A549 (cell line): Measurements from ENCODE around the gene ABCC1. TPM values are rescaled to one million over a fixed set of nuclear protein-coding genes. Genes with fewer than 3 reads are reported as not detected.

Source experiments
- ATAC-seq, 2 experiments: fragments of 200-7000 bp in 1 of 2; fragments of >200 bp in 1 of 2; cut with Nextera tagmentation in 1 of 2; cut with Tn5 transposase in 1 of 2; 3 replicates each; pipeline versions ENCODE4 v1.8.0 to v1.9.1; 2018 to 2020; ENCODE audit warnings: mild to moderate bottlenecking in 1 of 2, moderate library complexity in 1 of 2
- CTCF ChIA-PET: fragments of 300-600 bp; sonication (Branson Sonifier 250); formaldehyde crosslinking; extraction: SDS; loops from one replicate; lab custom pipeline; 2021; ENCODE audit warnings: antibody characterized with exemption, inconsistent platforms; lab: Yijun Ruan, JAX
- POLR2A ChIA-PET: fragments of 350-600 bp; formaldehyde crosslinking; extraction: SDS; loops from one replicate; lab custom pipeline; 2021; ENCODE audit warnings: antibody characterized with exemption, inconsistent platforms; lab: Yijun Ruan, JAX
- DNase-seq, 2 experiments: peaks; one replicate each; pipeline versions ENCODE4 v3.0.0 to v3.0.0-alpha.2; 2011 to 2016; ENCODE audit warnings: low read depth in 1 of 2, low spot score in 1 of 2
- FAIRE-seq: peaks from 2 replicates; lab custom pipeline; 2011; peaks lifted over from hg19 to GRCh38; lab: Jason Lieb, UNC
- H3K27ac ChIP-seq, 2 experiments: fragments of >200 bp; sonication (Bioruptor Twin); formaldehyde crosslinking; 3 replicates each; pipeline ENCODE4 v1.5.1; 2016 to 2017
- H3K4me1 ChIP-seq: fragments of >200 bp; sonication (Bioruptor Twin); formaldehyde crosslinking; 3 replicates; pipeline ENCODE4 v1.6.1; 2016
- H3K4me2 ChIP-seq: fragments of >200 bp; sonication (Bioruptor Twin); formaldehyde crosslinking; 3 replicates; pipeline ENCODE4 v1.6.1; 2016
- H3K4me3 ChIP-seq: fragments of >200 bp; sonication (Bioruptor Twin); formaldehyde crosslinking; 3 replicates; pipeline ENCODE4 v1.5.1; 2016
- H3K9me3 ChIP-seq: fragments of >200 bp; sonication (Bioruptor Twin); formaldehyde crosslinking; 3 replicates; pipeline ENCODE4 v1.6.1; 2016
- CBX8 ChIP-seq: fragments of 200-600 bp; sonication (generic); IDR thresholded peaks from 2 replicates; pipeline ENCODE4 v1.6.1; 2016
- CHD2 ChIP-seq: fragments of 150-350 bp; IDR thresholded peaks from 2 replicates; pipeline ENCODE4 v1.6.1; 2014; ENCODE audit warnings: low read length; ENCODE audit not compliant: partially characterized antibody
- EP300 ChIP-seq, 2 experiments: fragments of >200 bp; sonication (Bioruptor Twin); formaldehyde crosslinking; IDR thresholded peaks; 2 replicates in 1 of 2; 3 replicates in 1 of 2; pipeline ENCODE4 v1.6.1; 2016 to 2017
- FOSB ChIP-seq: fragments of 250-450 bp; sonication (Bioruptor Pico); IDR thresholded peaks from 2 replicates; pipeline ENCODE4 v1.5.0; 2020; ENCODE audit warnings: mild to moderate bottlenecking, moderate library complexity
- HEYL ChIP-seq: fragments of 250-450 bp; sonication (Bioruptor Pico); IDR thresholded peaks from 2 replicates; pipeline ENCODE4 v1.8.0; 2021; ENCODE audit warnings: mild to moderate bottlenecking, moderate library complexity
- HOXA7 ChIP-seq: fragments of 250-450 bp; sonication (Bioruptor Pico); IDR thresholded peaks from 2 replicates; pipeline ENCODE4 v1.5.0; 2020; ENCODE audit warnings: mild to moderate bottlenecking, moderate library complexity
- KDM1A ChIP-seq: fragments of 200-600 bp; sonication (generic); IDR thresholded peaks from 2 replicates; pipeline ENCODE4 v1.6.1; 2016; ENCODE audit warnings: low read depth, mild to moderate bottlenecking
- KDM5A ChIP-seq: fragments of 200-600 bp; sonication (generic); IDR thresholded peaks from 2 replicates; pipeline ENCODE4 v1.6.1; 2016; ENCODE audit warnings: antibody characterized with exemption, mild to moderate bottlenecking
- MAX ChIP-seq: IDR thresholded peaks from 2 replicates; pipeline ENCODE4 v1.6.1; 2012
- POLR2AphosphoS2 ChIP-seq: conservative IDR thresholded peaks from 2 replicates; pipeline ENCODE4 v1.6.1; 2012; ENCODE audit warnings: low read length, improper control_type of control experiment, inconsistent platforms
- RARB ChIP-seq: fragments of 250-450 bp; sonication (Bioruptor Pico); IDR thresholded peaks from 2 replicates; pipeline ENCODE4 v1.8.0; 2021; ENCODE audit warnings: mild to moderate bottlenecking, moderate library complexity
- REST ChIP-seq: fragments of 200-600 bp; sonication (generic); IDR thresholded peaks from 2 replicates; pipeline ENCODE4 v1.6.1; 2016; ENCODE audit warnings: antibody characterized with exemption, mild to moderate bottlenecking, moderate library complexity
- SMC3 ChIP-seq: fragments of >200 bp; sonication (Bioruptor Twin); formaldehyde crosslinking; IDR thresholded peaks from 3 replicates; pipeline ENCODE4 v1.6.1; 2018; ENCODE audit warnings: inconsistent platforms
- SREBF2 ChIP-seq: fragments of 450-650 bp; IDR thresholded peaks from 2 replicates; pipeline ENCODE4 v1.6.1; 2014; ENCODE audit warnings: mild to moderate bottlenecking, moderate library complexity
- WGBS: methylation state at CpG from one replicate; pipeline ENCODE4 v1.1.6; 2017; ENCODE audit errors: missing lambda C conversion rate; 5-methylcytosine and 5-hydroxymethylcytosine counted together
- polyA plus RNA-seq, 4 experiments: library from polyadenylated mRNA; depleted of rRNA in 3 of 4; stranded (reverse); fragments of >200 nt; fragmentation: RNase III in 1 of 4; extraction: RNeasy Plus Mini Kit Qiagen cat#74134 plus additional on column Dnase treatment in 1 of 4; gene quantifications; 2 replicates in 3 of 4; 3 replicates in 1 of 4; pipeline ENCODE4 v1.2.3, GENCODE V29; 2011 to 2017

The ABCC1 gene
- polyA plus RNA-seq, 2 of the 4 experiments (the other 2 are of a cell fraction) = 56.5 to 93.8 TPM

- no peak overlapping the region for H3K4me3 ChIP-seq
- H3K4me1 ChIP-seq = peaks cover 95% of the 10 kb centered on the region
- H3K9me3 ChIP-seq = no peaks in the 10 kb centered on the region
- CTCF ChIA-PET = no interaction called here
- DNase-seq (no peak), ATAC-seq (no peak)
- POLR2A ChIA-PET = no interaction called here
- TF ChIP-seq KDM1A = 0 out of 2 replicates have a peak, but pooled peaks have one; percentile 44
- no peak for TF ChIP-seq HEYL (CRISPR knock-in tag)
- no peak for TF ChIP-seq EP300 (IDR thresholded peaks at IDR 0.05)
- TF ChIP-seq, all 56 proteins: peak for 1
- no peak for FAIRE-seq
- 92% methylated on average over 4 of the region's 4 CpGs for WGBS
- Histone ChIP-seq H3K27ac (peak overlapping the region; percentile 85 to 97; a peak in 4 of 6 replicates), H3K4me2 (no peak overlapping the region)
Measured at GRCh38 chr16:15993128-15993527, 43.7 kb downstream of the ABCC1 start.

- CTCF ChIA-PET = no interaction called here
- H3K4me1 ChIP-seq = peaks cover 95% of the 10 kb centered on the region
- TF ChIP-seq KDM1A = 0 out of 2 replicates have a peak, but pooled peaks have one; percentile 1
- no peak for TF ChIP-seq CHD2
- TF ChIP-seq MAX = no peak
- TF ChIP-seq, all 56 proteins: peak for 1
- Histone ChIP-seq H3K4me3 (no peak overlapping the region), H3K27ac (peak overlapping the region; percentile 85 to 97; a peak in 4 of 6 replicates), H3K4me2 (no peak overlapping the region), H3K9me3 (no peaks in the 10 kb centered on the region)
- no peak for DNase-seq
- no peak for ATAC-seq
- WGBS = 91% methylated on average over 8 of the region's 8 CpGs
- POLR2A ChIA-PET = no interaction called here
- FAIRE-seq = no peak
Measured at GRCh38 chr16:15993541-15993940, 44.1 kb downstream of the ABCC1 start.

- ChIA-PET POLR2A (no interaction called here), CTCF (interaction anchor here (0.9 to 3.3 kb wide), 2 partner anchors 14 to 120 kb away, joined by 3 to 13 read pairs; no protein-coding TSS in a partner anchor)
- Histone ChIP-seq H3K4me2 (0 out of 3 replicates have a peak overlapping the region, but pooled peaks have one; percentile 13), H3K4me3 (no peak overlapping the region), H3K9me3 (no peaks in the 10 kb centered on the region), H3K27ac (peak overlapping the region; percentile 85 to 97), H3K4me1 (peaks cover 95% of the 10 kb centered on the region)
- WGBS = 89% methylated on average over 9 of the region's 9 CpGs
- DNase-seq (no peak), FAIRE-seq (no peak), ATAC-seq (no peak)
- no peak for TF ChIP-seq REST
- TF ChIP-seq POLR2AphosphoS2 = no peak
- no peak for TF ChIP-seq FOSB (CRISPR knock-in tag)
- no peak for TF ChIP-seq HEYL (CRISPR knock-in tag)
- TF ChIP-seq SMC3 = no peak
- TF ChIP-seq RARB (CRISPR knock-in tag) = no peak
- no peak for TF ChIP-seq KDM5A
- no peak for TF ChIP-seq SREBF2
- TF ChIP-seq CBX8 = no peak
- no peak for TF ChIP-seq HOXA7 (CRISPR knock-in tag)
Measured at GRCh38 chr16:15993946-15994665, 44.7 kb downstream of the ABCC1 start.
